H1 (cell line): ENCODE results near the gene LSM2. TPM values are rescaled to one million over a fixed set of nuclear protein-coding genes. Genes with fewer than 3 reads are reported as not detected.

Source experiments
- CTCF ChIA-PET: fragments of 300-600 bp; sonication (Branson Sonifier 250); formaldehyde crosslinking; loops from one replicate; lab custom pipeline; 2021; ENCODE audit not compliant: partially characterized antibody; lab: Charles Lee
- POLR2A ChIA-PET: fragments of 300-600 bp; sonication (Branson Sonifier 250); formaldehyde crosslinking; loops from one replicate; lab custom pipeline; 2021; ENCODE audit warnings: inconsistent platforms; ENCODE audit not compliant: partially characterized antibody; lab: Charles Lee
- DNase-seq, 2 experiments: peaks; one replicate each; pipeline versions ENCODE4 v3.0.0 to v3.0.0-alpha.2; 2010 to 2022; ENCODE audit warnings: low spot score in 2 of 2, low read depth in 1 of 2, mixed read lengths in 1 of 2
- FAIRE-seq: peaks from 2 replicates; lab custom pipeline; 2011; peaks lifted over from hg19 to GRCh38; lab: Jason Lieb, UNC
- H2AFZ ChIP-seq: 2 replicates; pipeline ENCODE4 v1.8.1; 2012; ENCODE audit warnings: low read length, inconsistent platforms
- H2AK5ac ChIP-seq: 2 replicates; pipeline ENCODE4 v1.6.1; 2013; ENCODE audit warnings: low read depth, low read length
- H2BK120ac ChIP-seq: replicated peaks from 2 replicates; pipeline ENCODE3; 2013; ENCODE audit warnings: low read depth, low read length, inconsistent platforms
- H2BK12ac ChIP-seq: 2 replicates; pipeline ENCODE4 v1.6.1; 2013; ENCODE audit warnings: low read depth, low read length
- H2BK15ac ChIP-seq: 2 replicates; pipeline ENCODE4 v1.6.1; 2013; ENCODE audit warnings: low read length
- H2BK20ac ChIP-seq: 2 replicates; pipeline ENCODE4 v1.6.1; 2013; ENCODE audit warnings: low read length
- H2BK5ac ChIP-seq: 2 replicates; pipeline ENCODE4 v1.6.1; 2013; ENCODE audit warnings: low read depth, low read length
- H3K14ac ChIP-seq: 2 replicates; pipeline ENCODE4 v1.6.1; 2013; ENCODE audit warnings: inconsistent platforms; ENCODE audit not compliant: insufficient read length
- H3K18ac ChIP-seq: 2 replicates; pipeline ENCODE4 v1.6.1; 2013; ENCODE audit warnings: low read length; ENCODE audit errors: extremely low read depth
- H3K23ac ChIP-seq: 2 replicates; pipeline ENCODE4 v1.6.1; 2013; ENCODE audit warnings: inconsistent platforms; ENCODE audit not compliant: insufficient read length
- H3K23me2 ChIP-seq: 2 replicates; pipeline ENCODE4 v1.6.1; 2013; ENCODE audit warnings: low read depth, low read length
- H3K27ac ChIP-seq: 2 replicates; pipeline ENCODE4 v1.6.1; 2011; ENCODE audit warnings: low read depth, low read length, inconsistent platforms
- H3K27me3 ChIP-seq, 4 experiments: replicated peaks in 1 of 4; 1 replicate in 1 of 4; 2 replicates in 3 of 4; pipeline versions ENCODE4 v1.6.1 to v1.8.1; 2011 to 2013; ENCODE audit warnings: low read length in 3 of 4, mild to moderate bottlenecking in 3 of 4, inconsistent platforms in 2 of 4, mixed read lengths in 2 of 4, moderate library complexity in 1 of 4; ENCODE audit not compliant: control insufficient read depth in 3 of 4, insufficient read depth in 3 of 4; ENCODE audit errors: extremely low read depth in 1 of 4
- H3K36me3 ChIP-seq, 4 experiments: 2 replicates each; pipeline versions ENCODE4 v1.6.1 to v1.8.1; 2011 to 2013; ENCODE audit warnings: mild to moderate bottlenecking in 4 of 4, low read length in 3 of 4, moderate library complexity in 2 of 4, control low read depth in 1 of 4, inconsistent platforms in 1 of 4; ENCODE audit not compliant: insufficient read depth in 4 of 4, control insufficient read depth in 2 of 4
- H3K4ac ChIP-seq: replicated peaks from 2 replicates; pipeline ENCODE3; 2013; ENCODE audit warnings: low read length, low read depth, mixed read lengths, inconsistent platforms; ENCODE audit not compliant: insufficient read length
- H3K4me1 ChIP-seq, 4 experiments: replicated peaks in 1 of 4; 1 replicate in 1 of 4; 2 replicates in 3 of 4; pipeline versions ENCODE4 v1.6.1 to v1.8.1; 2011 to 2013; ENCODE audit warnings: low read length in 3 of 4, inconsistent platforms in 2 of 4, mixed read lengths in 1 of 4; ENCODE audit not compliant: insufficient read depth in 4 of 4, control insufficient read depth in 3 of 4
- H3K4me2 ChIP-seq, 2 experiments: 2 replicates each; pipeline versions ENCODE4 v1.6.1 to v1.8.1; 2011 to 2013; ENCODE audit warnings: low read depth in 2 of 2, low read length in 2 of 2, control low read depth in 1 of 2, inconsistent platforms in 1 of 2, mild to moderate bottlenecking in 1 of 2; ENCODE audit not compliant: insufficient read depth in 1 of 2
- H3K4me3 ChIP-seq, 4 experiments: fragments of 200-600, 300-600 bp in 1 of 4; sonication (generic), shearing (Covaris generic), sonication (Bioruptor Twin) in 1 of 4; 2 replicates each; pipeline versions ENCODE4 v1.5.1 to v1.8.1; 2011 to 2016; ENCODE audit warnings: low read length in 4 of 4, low read depth in 3 of 4, control low read depth in 2 of 4, inconsistent platforms in 2 of 4, mild to moderate bottlenecking in 2 of 4, mixed read lengths in 1 of 4, moderate library complexity in 1 of 4; ENCODE audit not compliant: insufficient read depth in 2 of 4; ENCODE audit errors: extremely low read depth in 1 of 4
- H3K56ac ChIP-seq: replicated peaks from 2 replicates; pipeline ENCODE3; 2013; ENCODE audit warnings: low read depth, mild to moderate bottlenecking, mixed read lengths, low read length, inconsistent platforms; ENCODE audit not compliant: insufficient read length
- H3K79me1 ChIP-seq: 2 replicates; pipeline ENCODE4 v1.6.1; 2013; ENCODE audit warnings: low read depth, low read length, control low read depth
- H3K79me2 ChIP-seq, 2 experiments: 2 replicates each; pipeline versions ENCODE4 v1.6.1 to v1.8.1; 2012 to 2013; ENCODE audit warnings: low read length in 2 of 2, mild to moderate bottlenecking in 2 of 2, inconsistent platforms in 1 of 2; ENCODE audit not compliant: insufficient read depth in 2 of 2, control insufficient read depth in 1 of 2
- H3K9ac ChIP-seq, 4 experiments: replicated peaks in 1 of 4; 1 replicate in 1 of 4; 2 replicates in 3 of 4; pipeline versions ENCODE4 v1.6.1 to v1.8.1; 2011 to 2013; ENCODE audit warnings: low read depth in 3 of 4, low read length in 3 of 4, control low read depth in 2 of 4, mild to moderate bottlenecking in 2 of 4, moderate library complexity in 2 of 4, inconsistent platforms in 1 of 4; ENCODE audit errors: extremely low read depth in 1 of 4
- H3K9me3 ChIP-seq, 2 experiments: 2 replicates each; pipeline versions ENCODE4 v1.6.1 to v1.8.1; 2012 to 2013; ENCODE audit warnings: mild to moderate bottlenecking in 2 of 2, moderate library complexity in 2 of 2, control low read depth in 1 of 2, inconsistent platforms in 1 of 2, low read depth in 1 of 2, low read length in 1 of 2, mixed read lengths in 1 of 2; ENCODE audit not compliant: insufficient read depth in 2 of 2
- H4K20me1 ChIP-seq, 2 experiments: replicated peaks in 1 of 2; 2 replicates each; pipeline versions ENCODE3 to v1.8.1; 2011 to 2013; ENCODE audit warnings: inconsistent platforms in 2 of 2, low read length in 2 of 2, mild to moderate bottlenecking in 1 of 2; ENCODE audit not compliant: insufficient read depth in 2 of 2, control insufficient read depth in 1 of 2
- H4K5ac ChIP-seq: 2 replicates; pipeline ENCODE4 v1.6.1; 2013; ENCODE audit warnings: low read length, low read depth, mixed read lengths, inconsistent platforms; ENCODE audit not compliant: insufficient read length
- H4K8ac ChIP-seq: 2 replicates; pipeline ENCODE4 v1.8.0; 2013; ENCODE audit warnings: mild to moderate bottlenecking, moderate library complexity, low read length, inconsistent platforms; ENCODE audit not compliant: insufficient read depth; ENCODE audit errors: extremely low read depth
- H4K91ac ChIP-seq: replicated peaks from 2 replicates; pipeline ENCODE3; 2013; ENCODE audit warnings: low read length, mixed read lengths, inconsistent platforms; ENCODE audit not compliant: insufficient read length
- ATF3 ChIP-seq: IDR thresholded peaks from 2 replicates; pipeline ENCODE4 v1.6.1; 2011; ENCODE audit warnings: low read depth, mild to moderate bottlenecking, low read length; ENCODE audit not compliant: insufficient read depth
- BRCA1 ChIP-seq: IDR thresholded peaks from 2 replicates; pipeline ENCODE4 v1.6.1; 2012; ENCODE audit warnings: low read depth, low read length, improper control_type of control experiment
- CHD2 ChIP-seq: IDR thresholded peaks from 2 replicates; pipeline ENCODE4 v1.6.1; 2012; ENCODE audit warnings: low read length, improper control_type of control experiment
- EP300 ChIP-seq, 2 experiments: IDR thresholded peaks; 1 replicate in 1 of 2; 2 replicates in 1 of 2; pipeline ENCODE4 v1.6.1; 2011 to 2012; ENCODE audit warnings: low read depth in 2 of 2, low read length in 2 of 2, mild to moderate bottlenecking in 2 of 2, borderline replicate concordance in 1 of 2, inconsistent platforms in 1 of 2, moderate library complexity in 1 of 2
- GABPA ChIP-seq: IDR thresholded peaks from 2 replicates; pipeline ENCODE4 v1.6.1; 2011; ENCODE audit warnings: mild to moderate bottlenecking, low read length, moderate library complexity, borderline replicate concordance; ENCODE audit not compliant: insufficient read depth
- GTF2F1 ChIP-seq: IDR thresholded peaks from 2 replicates; pipeline ENCODE4 v1.6.1; 2012; ENCODE audit warnings: low read depth, low read length, improper control_type of control experiment, borderline replicate concordance
- HDAC2 ChIP-seq, 2 experiments: fragments of 300-600 bp in 1 of 2; sonication (generic) in 1 of 2; IDR thresholded peaks; 2 replicates each; pipeline ENCODE4 v1.6.1; 2011 to 2012; ENCODE audit warnings: low read depth in 2 of 2, low read length in 2 of 2, mild to moderate bottlenecking in 2 of 2, moderate library complexity in 2 of 2, borderline replicate concordance in 1 of 2, inconsistent platforms in 1 of 2
- SRF ChIP-seq: IDR thresholded peaks from 2 replicates; pipeline ENCODE4 v1.6.1; 2011; ENCODE audit warnings: mild to moderate bottlenecking, low read depth, low read length, moderate library complexity
- TEAD4 ChIP-seq: IDR thresholded peaks from 2 replicates; pipeline ENCODE4 v1.6.1; 2012; ENCODE audit warnings: low read depth, low read length, inconsistent platforms, mixed read lengths
- WGBS, 2 experiments: shearing (Covaris generic) in 1 of 2; methylation state at CpG; one replicate each; pipeline versions ENCODE4 v1.1.6 to v1.1.7; 2013 to 2015; ENCODE audit warnings: low lambda C conversion rate in 2 of 2, mixed read lengths in 2 of 2, inconsistent platforms in 1 of 2, low coverage in 1 of 2, missing lambda C conversion rate in 1 of 2; ENCODE audit not compliant: insufficient replicate concordance in 2 of 2, insufficient coverage in 1 of 2, insufficient read length in 1 of 2; ENCODE audit errors: extremely low coverage in 1 of 2, missing lambda C conversion rate in 1 of 2; 5-methylcytosine and 5-hydroxymethylcytosine counted together
- polyA plus RNA-seq, 7 experiments: library from polyadenylated mRNA; depleted of rRNA in 3 of 7; stranded (reverse) in 5 of 7; unstranded in 2 of 7; fragments of >200 nt in 5 of 7; fragments of 200-250 nt in 2 of 7; gene quantifications; 1 replicate in 5 of 7; 2 replicates in 1 of 7; 4 replicates in 1 of 7; pipeline versions ENCODE4 v1.2.1 to v1.2.3, GENCODE V29; 2011 to 2013; ENCODE audit warnings: missing spikeins in 2 of 7, mixed read lengths in 2 of 7
- total RNA-seq: library from RNA; stranded (reverse); fragmentation: NEBNext Ultra II Directional; extraction: Animal tissue kit (Norgen Biotek cat#: 25700); gene quantifications from 2 replicates; pipeline ENCODE4 v1.2.1, GENCODE V29; 2021

LSM2 gene
- total and polyA plus RNA-seq, 2 of the 8 experiments (the other 6 are each of a cell fraction or from before 2014, with no cell fraction given): 127 to 168 TPM

DNA sequence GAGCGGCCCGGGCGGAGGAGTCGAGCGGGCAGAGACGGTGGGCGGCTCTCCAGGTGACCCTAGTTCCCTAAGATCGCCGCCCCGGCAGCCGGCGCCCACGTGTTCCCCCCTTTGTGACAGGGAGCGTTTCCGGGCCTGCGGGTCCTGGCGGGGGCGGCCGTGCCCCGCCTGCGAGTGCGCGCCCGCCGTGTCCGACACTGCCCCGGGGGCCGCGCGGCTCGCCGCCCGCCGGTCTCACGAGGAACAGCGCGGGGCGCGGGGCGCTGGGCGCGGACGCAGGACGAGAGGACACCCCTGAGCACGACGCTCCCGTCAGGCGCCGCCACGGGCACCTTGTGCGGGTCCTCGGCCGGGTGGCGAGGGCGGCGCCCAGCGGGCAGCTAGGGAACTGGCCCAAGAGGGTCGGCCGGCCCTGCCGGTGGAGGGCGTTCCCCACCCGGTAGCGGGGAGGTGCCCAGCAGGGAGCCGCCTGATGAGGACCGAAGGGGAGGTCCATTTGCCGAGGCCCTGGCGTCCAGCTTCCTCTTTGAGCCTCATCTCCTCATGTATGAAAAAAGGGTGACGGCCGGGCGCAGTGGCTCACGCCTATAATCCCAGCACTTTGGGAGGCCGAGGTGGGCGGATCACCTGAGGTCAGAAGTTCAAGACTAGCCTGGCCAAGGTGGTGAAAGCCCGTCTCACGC is 11.0 kb downstream of the LSM2 start, which contains the start of gene VARS1:
VARS1 (minus strand) TSS at position 137 of the 683 bp plus-strand sequence. CDS start 535 bp downstream, outside the sequence.
- FAIRE-seq: no peak
- peak in 1 of 2 experiments; percentile 96 for DNase-seq
- H2AFZ ChIP-seq: no peak within 1 kb of the TSS
- TF ChIP-seq GABPA: no peak
- TF ChIP-seq GTF2F1: peak; percentile 66; the same call in 1 of the 2 replicates
- peak; percentile 1; the same call in 1 of the 2 replicates for TF ChIP-seq TEAD4
- peak; percentile 4 to 66; a peak in 1 of 4 replicates for TF ChIP-seq HDAC2 (IDR thresholded peaks at IDR 0.05; ENCODE audit: borderline replicate concordance in 1 of 2, low read depth in 2 of 2, low read length in 2 of 2)
- peak in 1 of 2 experiments; percentile 44; a peak in 1 of 3 replicates for TF ChIP-seq EP300 (IDR thresholded peaks at IDR 0.05; ENCODE audit: borderline replicate concordance in 1 of 2, low read depth in 2 of 2, low read length in 2 of 2)
- no peak for TF ChIP-seq BRCA1
- peak; percentile 50; the same call in 1 of the 2 replicates for TF ChIP-seq CHD2
- TF ChIP-seq ATF3: no peak
- 0 out of 2 replicates have a peak, but pooled peaks have one; percentile 0 for TF ChIP-seq SRF

More for the DNA sequence above, 11.0 kb downstream of the LSM2 start, which contains the start of gene VARS1:
- Histone ChIP-seq H3K56ac (peak within 1 kb of the TSS; percentile 86), H3K4me1 (peaks cover 0 to 2% (median under 1%) of the 10 kb centered on the region in 4 experiments; a peak in 3 of 7 replicates), H4K5ac (peak within 1 kb of the TSS; percentile 98), H2BK120ac (peak within 1 kb of the TSS; percentile 75), H3K23me2 (peaks cover 5% of the 10 kb centered on the region; the same call in 1 of the 2 replicates), H2BK20ac (no peak within 1 kb of the TSS), H2BK15ac (peak within 1 kb of the TSS; percentile 99; the same call in 1 of the 2 replicates), H3K9me3 (no peaks in the 10 kb centered on the region), H2BK12ac (no peak within 1 kb of the TSS), H3K79me2 (peaks cover 0 to 19% of the 10 kb centered on the region in 2 experiments; a peak in 2 of 4 replicates), H3K18ac (peak within 1 kb of the TSS; percentile 99), H4K91ac (peak within 1 kb of the TSS; percentile 99), H3K27me3 (no peaks in the 10 kb centered on the region), H3K36me3 (peaks cover 2 to 28% (median 12%) of the 10 kb centered on the region in 4 experiments; a peak in 6 of 8 replicates), H4K8ac (peak within 1 kb of the TSS; percentile 99), H3K27ac (peak within 1 kb of the TSS; percentile 99), H4K20me1 (peaks cover 1 to 6% of the 10 kb centered on the region in 2 experiments), H3K14ac (no peak within 1 kb of the TSS), H3K4ac (peak within 1 kb of the TSS; percentile 78), H3K79me1 (peaks cover 3% of the 10 kb centered on the region; the same call in 1 of the 2 replicates), H3K23ac (no peak within 1 kb of the TSS), H2AK5ac (no peak within 1 kb of the TSS), H2BK5ac (peak within 1 kb of the TSS; percentile 73), H3K4me2 (peak within 1 kb of the TSS; percentile 89 to 94), H3K4me3 (peak within 1 kb of the TSS; percentile 82 to 95 (median 90)), H3K9ac (peak within 1 kb of the TSS; percentile 77 to 99 (median 95))
- ChIA-PET CTCF (interaction anchor here (0.5 to 5.9 kb wide), 25 partner anchors 9 to 157 kb away, joined by 3 to 28 read pairs (median 3); partner anchors contain the start of genes HSPA1A, HSPA1B, HSPA1L and LSM2), POLR2A (interaction anchor here (0.6 to 7.6 kb wide), 40 partner anchors 9 to 255 kb away, joined by 3 to 81 read pairs (median 4); partner anchors contain the start of genes ABHD16A, BAG6, DXO and EHMT2)
- WGBS, 2 experiments: 4% methylated on average over 56 of the region's 75 CpGs; no CpG with 5 or more reads in 1 of the 2 experiments
